ENCODE data around the gene GALNT18. TPM values are rescaled to one million over a fixed set of nuclear protein-coding genes. Genes with fewer than 3 reads are reported as not detected.

GALNT18 gene
- polyA plus RNA-seq, 1 experiment: 4.1 TPM

- Histone ChIP-seq H3K27me3 (ENCODE audit: control insufficient read depth, insufficient read depth, low read length) (peaks cover 2% of the 10 kb centered on the region; the same call in 1 of the 2 replicates), H3K4me3 (ENCODE audit: low read depth, low read length) (no peak overlapping the region), H3K36me3 (ENCODE audit: control insufficient read depth, insufficient read depth, low read length) (no peaks in the 10 kb centered on the region)
- TF ChIP-seq CTCF (IDR thresholded peaks at IDR 0.05; ENCODE audit: insufficient read depth, low read depth, low read length): no peak
- DNase-seq (ENCODE audit: low read depth): no peak
- CTCF ChIA-PET: no interaction called here
- POLR2A ChIA-PET: no interaction called here
Measured at GRCh38 chr11:11293798-11294550, 327.8 kb downstream of the GALNT18 start.

GRCh38 chr11:11292839-11293238, 329.0 kb downstream of the GALNT18 start:
- ChIA-PET CTCF (no interaction called here), POLR2A (no interaction called here)
- Histone ChIP-seq H3K27me3 (ENCODE audit: control insufficient read depth, insufficient read depth, low read length) (peaks cover 2% of the 10 kb centered on the region; the same call in 1 of the 2 replicates), H3K36me3 (ENCODE audit: control insufficient read depth, insufficient read depth, low read length) (no peaks in the 10 kb centered on the region), H3K4me3 (ENCODE audit: low read depth, low read length) (no peak overlapping the region)
- TF ChIP-seq CTCF (IDR thresholded peaks at IDR 0.05; ENCODE audit: insufficient read depth, low read depth, low read length): no peak
- DNase-seq (ENCODE audit: low read depth): no peak

GRCh38 chr11:11291041-11292015, 330.5 kb downstream of the GALNT18 start:
- POLR2A ChIA-PET: no interaction called here
- no peaks in the 10 kb centered on the region for H3K36me3 ChIP-seq (ENCODE audit: control insufficient read depth, insufficient read depth, low read length)
- H3K4me3 ChIP-seq (ENCODE audit: low read depth, low read length): no peak overlapping the region
- no peak for DNase-seq (ENCODE audit: low read depth)
- TF ChIP-seq CTCF (IDR thresholded peaks at IDR 0.05; ENCODE audit: insufficient read depth, low read depth, low read length): no peak
- CTCF ChIA-PET: interaction anchor here (1.3 kb wide), 1 partner anchor 10 kb away, joined by 3 read pairs; no protein-coding TSS in a partner anchor
- peaks cover 2% of the 10 kb centered on the region; the same call in 1 of the 2 replicates for H3K27me3 ChIP-seq (ENCODE audit: control insufficient read depth, insufficient read depth, low read length)

DNA sequence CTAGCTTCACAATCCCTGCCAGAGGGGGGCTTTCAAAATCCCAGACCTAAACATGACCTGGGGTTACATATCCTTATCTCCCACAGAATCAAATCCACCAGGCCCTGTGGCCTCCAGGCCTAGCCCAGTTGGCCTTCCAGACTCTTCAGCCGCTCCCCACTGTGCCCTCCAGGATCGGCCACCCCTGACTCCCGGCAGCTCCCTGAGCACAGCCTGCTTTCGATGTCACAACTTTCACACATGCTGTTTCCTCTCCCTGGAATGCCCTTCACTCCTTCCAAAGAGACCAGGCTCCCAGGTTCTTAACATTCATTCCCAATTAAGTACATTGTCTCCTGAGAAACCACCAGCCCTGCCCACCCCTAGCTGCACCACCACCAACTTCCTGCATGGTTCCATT, 331.5 kb downstream of the GALNT18 start:
- TF ChIP-seq CTCF (IDR thresholded peaks at IDR 0.05; ENCODE audit: insufficient read depth, low read depth, low read length): no peak
- no peak for DNase-seq (ENCODE audit: low read depth)
- no peaks in the 10 kb centered on the region for H3K36me3 ChIP-seq (ENCODE audit: control insufficient read depth, insufficient read depth, low read length)
- POLR2A ChIA-PET: no interaction called here
- H3K4me3 ChIP-seq (ENCODE audit: low read depth, low read length): no peak overlapping the region
- peaks cover 2% of the 10 kb centered on the region; the same call in 1 of the 2 replicates for H3K27me3 ChIP-seq (ENCODE audit: control insufficient read depth, insufficient read depth, low read length)
- CTCF ChIA-PET: no interaction called here

- DNase-seq (ENCODE audit: low read depth): no peak
- Histone ChIP-seq H3K4me3 (ENCODE audit: low read depth, low read length) (no peak overlapping the region), H3K27me3 (ENCODE audit: control insufficient read depth, insufficient read depth, low read length) (peaks cover 2% of the 10 kb centered on the region; the same call in 1 of the 2 replicates), H3K36me3 (ENCODE audit: control insufficient read depth, insufficient read depth, low read length) (no peaks in the 10 kb centered on the region)
- ChIA-PET CTCF (no interaction called here), POLR2A (no interaction called here)
- no peak for TF ChIP-seq CTCF (IDR thresholded peaks at IDR 0.05; ENCODE audit: insufficient read depth, low read depth, low read length)
Measured at GRCh38 chr11:11289669-11290068, 332.1 kb downstream of the GALNT18 start.
